ENCODE measurements around the gene ASTN1. TPM values are rescaled to one million over a fixed set of nuclear protein-coding genes. Genes with fewer than 3 reads are reported as not detected.

The ASTN1 gene
- total and polyA plus RNA-seq, 2 experiments from 2014 or later = 9.3 to 34.2 TPM

DNA sequence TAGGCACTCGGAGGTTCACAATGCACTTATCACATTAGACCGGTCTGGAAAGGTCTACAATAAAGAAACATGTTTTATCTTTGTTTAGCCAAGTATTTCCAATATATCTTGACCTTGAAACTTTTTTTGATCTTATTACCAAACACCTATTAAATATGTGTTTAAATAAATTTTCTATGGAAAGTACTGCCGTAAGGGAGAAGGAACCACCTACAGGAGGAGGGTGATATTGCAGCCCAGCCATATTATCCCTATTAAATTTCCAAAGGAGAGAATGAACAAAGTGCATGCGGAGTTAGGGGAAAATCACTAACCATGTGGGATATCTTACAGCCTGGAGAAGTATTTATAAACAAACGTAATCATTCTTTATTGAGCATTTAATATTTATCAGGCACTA lies 20.7 kb upstream of the ASTN1 start:
- no peak overlapping the region for H3K27ac ChIP-seq
- H3K36me3 ChIP-seq = no peaks in the 10 kb centered on the region
- TF ChIP-seq, protein P1, sequence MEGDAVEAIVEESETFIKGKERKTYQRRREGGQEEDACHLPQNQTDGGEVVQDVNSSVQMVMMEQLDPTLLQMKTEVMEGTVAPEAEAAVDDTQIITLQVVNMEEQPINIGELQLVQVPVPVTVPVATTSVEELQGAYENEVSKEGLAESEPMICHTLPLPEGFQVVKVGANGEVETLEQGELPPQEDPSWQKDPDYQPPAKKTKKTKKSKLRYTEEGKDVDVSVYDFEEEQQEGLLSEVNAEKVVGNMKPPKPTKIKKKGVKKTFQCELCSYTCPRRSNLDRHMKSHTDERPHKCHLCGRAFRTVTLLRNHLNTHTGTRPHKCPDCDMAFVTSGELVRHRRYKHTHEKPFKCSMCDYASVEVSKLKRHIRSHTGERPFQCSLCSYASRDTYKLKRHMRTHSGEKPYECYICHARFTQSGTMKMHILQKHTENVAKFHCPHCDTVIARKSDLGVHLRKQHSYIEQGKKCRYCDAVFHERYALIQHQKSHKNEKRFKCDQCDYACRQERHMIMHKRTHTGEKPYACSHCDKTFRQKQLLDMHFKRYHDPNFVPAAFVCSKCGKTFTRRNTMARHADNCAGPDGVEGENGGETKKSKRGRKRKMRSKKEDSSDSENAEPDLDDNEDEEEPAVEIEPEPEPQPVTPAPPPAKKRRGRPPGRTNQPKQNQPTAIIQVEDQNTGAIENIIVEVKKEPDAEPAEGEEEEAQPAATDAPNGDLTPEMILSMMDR (IDR thresholded peaks at IDR 0.05; ENCODE audit: low read depth, low read length) = peak; percentile 50
- H3K4me3 ChIP-seq = no peak overlapping the region
- DNase-seq (ENCODE audit: low read depth in 1 of 2, low spot score in 1 of 2) = no peak
- peaks cover under 1% of the 10 kb centered on the region for H3K27me3 ChIP-seq
- H3K4me1 ChIP-seq (ENCODE audit: low read depth) = no peaks in the 10 kb centered on the region
- no peaks in the 10 kb centered on the region for H3K9me3 ChIP-seq (ENCODE audit: low read depth)

DNA sequence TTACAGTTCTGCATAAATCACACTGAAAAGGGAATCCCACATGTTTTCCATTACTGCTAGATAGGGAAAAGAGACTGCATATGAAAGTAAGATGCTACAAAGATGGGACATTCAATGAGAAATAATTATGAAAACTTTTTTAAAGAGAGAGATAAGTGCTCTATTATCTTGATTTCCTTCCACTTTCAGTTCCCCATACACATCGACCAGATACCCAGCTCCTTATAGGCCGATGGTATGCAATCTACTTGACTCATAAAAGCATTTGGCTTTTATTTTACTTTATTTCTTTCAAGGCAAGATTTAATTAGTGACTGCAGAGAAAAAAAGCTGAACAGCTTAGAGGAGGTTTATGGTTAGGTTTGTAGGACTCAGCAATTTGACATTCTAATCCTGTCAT lies 19.3 kb upstream of the ASTN1 start:
- no peaks in the 10 kb centered on the region for H3K4me1 ChIP-seq (ENCODE audit: low read depth)

DNA sequence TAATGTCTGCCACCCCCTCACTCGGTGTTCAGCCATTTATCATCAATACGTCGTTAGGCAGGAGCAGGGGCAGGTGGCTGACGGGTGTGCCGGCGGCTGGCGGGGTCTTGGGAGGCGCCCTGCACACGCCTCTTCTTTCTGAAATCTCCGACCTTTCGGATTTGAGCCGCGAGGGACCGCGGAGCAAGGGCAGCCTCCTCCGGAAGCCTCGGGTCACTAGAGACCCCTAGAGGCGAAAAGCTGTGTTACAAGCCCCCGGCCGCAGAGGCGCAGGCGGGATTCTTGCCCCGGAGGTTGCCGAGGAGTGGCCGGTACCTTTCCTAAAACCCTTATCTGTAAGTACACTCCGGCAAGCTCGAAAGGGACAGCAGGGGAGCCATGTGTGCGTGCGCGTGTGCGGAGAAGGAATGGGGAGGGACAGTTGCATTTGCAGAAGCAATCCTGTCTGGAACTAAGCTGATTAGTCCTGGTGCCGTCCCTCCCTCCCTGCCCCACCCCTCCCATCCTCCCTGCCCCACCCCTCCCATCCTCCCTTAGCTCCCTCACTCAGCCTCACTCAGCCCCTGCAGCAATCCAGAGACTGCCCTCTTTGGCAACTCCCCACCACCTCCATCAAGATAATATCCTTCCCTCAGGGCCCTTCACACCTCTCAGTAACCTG lies 17.2 kb upstream of the ASTN1 start:
- H3K4me3 ChIP-seq = no peak overlapping the region
- TF ChIP-seq, protein P1 (IDR thresholded peaks at IDR 0.05; ENCODE audit: low read depth, low read length) = peak; percentile 87
- H3K27me3 ChIP-seq = peaks cover 10% of the 10 kb centered on the region
- no peaks in the 10 kb centered on the region for H3K36me3 ChIP-seq
- no peaks in the 10 kb centered on the region for H3K4me1 ChIP-seq (ENCODE audit: low read depth)
- peak; percentile 66 to 87 for DNase-seq (ENCODE audit: low read depth in 1 of 2, low spot score in 1 of 2)
- no peak overlapping the region for H3K27ac ChIP-seq
- H3K9me3 ChIP-seq (ENCODE audit: low read depth) = no peaks in the 10 kb centered on the region

More for the DNA sequence above, 19.3 kb upstream of the ASTN1 start:
- DNase-seq (ENCODE audit: low read depth in 1 of 2, low spot score in 1 of 2) = no peak
- no peak overlapping the region for H3K4me3 ChIP-seq
- no peak overlapping the region for H3K27ac ChIP-seq
- TF ChIP-seq, protein P1 (IDR thresholded peaks at IDR 0.05; ENCODE audit: low read depth, low read length) = no peak
- no peaks in the 10 kb centered on the region for H3K9me3 ChIP-seq (ENCODE audit: low read depth)
- peaks cover 4% of the 10 kb centered on the region for H3K27me3 ChIP-seq
- no peaks in the 10 kb centered on the region for H3K36me3 ChIP-seq

DNA sequence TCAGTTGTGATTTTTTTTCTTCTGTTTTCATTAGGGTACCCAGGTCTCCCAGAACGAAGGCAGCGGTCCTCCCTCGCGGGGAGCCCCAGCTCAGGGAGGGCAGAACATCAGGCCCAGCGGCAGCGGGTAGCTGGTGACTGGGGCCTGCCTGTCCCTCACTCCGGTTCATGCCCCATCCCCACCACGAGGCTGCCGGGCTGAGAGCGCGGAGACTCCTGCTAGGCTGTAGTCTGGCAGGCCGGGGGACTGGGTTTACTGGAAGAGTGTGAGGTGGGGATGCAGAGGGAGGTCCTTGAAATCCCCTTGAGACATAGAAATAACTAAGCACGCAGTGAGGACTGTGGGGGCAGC lies 16.7 kb upstream of the ASTN1 start:
- H3K27me3 ChIP-seq = peaks cover 10% of the 10 kb centered on the region
- H3K4me1 ChIP-seq (ENCODE audit: low read depth) = no peaks in the 10 kb centered on the region
- DNase-seq (ENCODE audit: low read depth in 1 of 2, low spot score in 1 of 2) = no peak
- TF ChIP-seq, protein P1 (IDR thresholded peaks at IDR 0.05; ENCODE audit: low read depth, low read length) = no peak
- no peaks in the 10 kb centered on the region for H3K36me3 ChIP-seq
- no peak overlapping the region for H3K4me3 ChIP-seq
- no peak overlapping the region for H3K27ac ChIP-seq
- no peaks in the 10 kb centered on the region for H3K9me3 ChIP-seq (ENCODE audit: low read depth)

DNA sequence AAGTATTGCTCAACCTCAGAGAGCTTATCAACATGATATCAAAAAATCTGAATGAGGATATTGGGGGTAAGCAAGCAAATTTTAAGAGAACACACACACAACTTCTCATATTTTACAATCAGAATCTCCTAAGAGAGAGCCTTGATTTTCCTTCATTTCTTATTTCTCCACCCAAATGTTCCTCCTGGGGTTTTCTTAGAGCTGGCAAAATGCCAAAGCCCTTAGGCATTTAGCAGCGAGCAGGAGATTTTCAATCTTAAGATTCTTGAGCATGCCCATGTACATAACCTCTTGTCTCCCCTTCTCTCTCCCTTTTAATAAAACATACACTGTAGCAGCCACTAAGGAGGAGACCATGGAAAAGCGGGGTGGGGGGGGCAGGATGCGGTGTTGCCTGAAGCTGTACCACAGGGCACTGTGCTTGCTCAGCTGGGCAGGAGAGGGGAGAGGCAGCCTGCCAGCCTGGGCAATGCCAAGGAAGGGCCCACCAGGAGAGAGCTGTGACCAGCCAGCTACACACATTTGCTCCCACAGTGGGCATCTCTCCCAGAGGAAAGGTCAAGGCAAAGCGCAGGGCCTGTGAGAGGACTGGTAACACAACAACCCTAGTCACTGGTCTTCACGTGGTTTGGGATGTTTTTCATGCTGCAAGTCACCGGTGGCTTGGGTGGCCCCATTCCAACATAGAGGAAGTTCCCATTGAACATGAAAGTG lies 10.6 kb upstream of the ASTN1 start:
- TF ChIP-seq, protein P1 (IDR thresholded peaks at IDR 0.05; ENCODE audit: low read depth, low read length) = no peak
- no peaks in the 10 kb centered on the region for H3K4me1 ChIP-seq (ENCODE audit: low read depth)
- peak in 1 of 2 donors; percentile 10 for DNase-seq (ENCODE audit: low read depth in 1 of 2, low spot score in 1 of 2)
- H3K27me3 ChIP-seq = peaks cover 44% of the 10 kb centered on the region
- no peak overlapping the region for H3K27ac ChIP-seq
- H3K4me3 ChIP-seq = no peak overlapping the region
- H3K36me3 ChIP-seq = no peaks in the 10 kb centered on the region
- no peaks in the 10 kb centered on the region for H3K9me3 ChIP-seq (ENCODE audit: low read depth)

Data from cardiac muscle cell (in vitro differentiated cells and primary cell).